Stimulated activated CD4-positive, alpha-beta T cell treated with anti-CD3 and anti-CD28 coated beads, Interleukin-4, amount 100 ng/mL, for 1 hour (primary cell): ENCODE data around the gene OSBPL3.
"Not testable (repeated sequence)": the region's sequence is repeated elsewhere in the genome, so short reads cannot be mapped to it uniquely, and the experiment has no call there.

Experiments used
- DNase-seq: peaks from one replicate; pipeline ENCODE4 v3.0.0-alpha.2; 2020

Gene OSBPL3

DNA sequence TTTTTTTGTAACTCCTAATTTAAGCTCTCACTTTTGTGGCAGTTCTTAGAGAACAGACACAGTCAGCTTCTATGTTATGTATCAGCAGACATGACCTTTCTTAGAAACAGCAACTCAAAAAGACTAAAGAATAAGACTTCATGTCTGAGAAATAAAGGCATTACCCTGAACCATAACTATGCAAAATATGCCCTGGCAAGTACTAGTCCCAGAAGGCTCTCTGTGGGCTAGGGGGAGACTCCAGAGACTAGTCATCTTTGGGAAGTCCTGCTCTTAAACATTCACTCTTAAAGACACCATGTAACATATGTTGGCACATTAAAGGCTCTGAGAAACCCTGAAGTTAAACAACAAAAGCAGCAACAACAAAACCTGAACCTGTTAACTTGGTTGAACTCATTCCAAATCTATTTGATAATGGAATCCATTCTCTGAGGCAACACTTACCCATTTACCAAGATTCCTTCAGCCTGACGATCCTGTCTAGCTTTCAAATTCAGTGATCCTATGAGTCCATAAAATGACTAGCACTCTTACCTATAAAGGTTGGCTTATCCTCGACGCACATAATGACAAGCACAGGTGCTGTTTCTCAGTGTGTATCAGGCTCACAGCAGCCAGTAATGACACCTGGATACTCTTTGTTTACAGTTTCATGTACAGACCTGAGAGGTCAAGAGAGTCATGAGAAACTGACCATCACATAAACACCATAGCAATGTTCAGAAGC is 62.3 kb downstream of the OSBPL3 start:
- no peak for DNase-seq

DNA sequence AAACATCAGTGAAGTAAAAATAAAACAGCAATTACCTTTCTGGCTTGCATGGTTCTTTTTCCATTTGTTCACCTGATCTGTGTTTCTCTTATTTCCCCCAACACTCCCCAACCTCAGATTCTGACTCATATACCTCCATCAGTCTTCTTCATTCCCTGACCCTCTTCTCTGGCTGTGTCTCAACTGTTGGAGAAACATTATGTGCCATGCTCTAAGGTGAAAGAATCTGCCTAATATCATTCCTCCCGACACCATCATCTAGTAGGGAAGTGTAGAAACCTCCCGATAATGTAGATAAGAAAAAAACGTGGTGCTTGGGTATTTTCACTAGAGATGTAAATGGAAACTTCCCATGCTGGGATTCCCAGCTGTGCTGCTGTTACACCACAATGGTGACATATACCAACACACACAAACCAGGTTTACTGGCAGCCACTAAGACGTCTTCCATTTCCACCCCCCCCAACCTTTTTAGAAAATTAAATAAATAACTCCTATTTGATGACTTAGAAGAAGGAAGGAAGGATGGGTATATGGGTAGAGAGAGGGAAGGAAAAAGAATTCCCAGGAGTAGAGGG is 63.4 kb downstream of the OSBPL3 start:
- no peak for DNase-seq

DNA sequence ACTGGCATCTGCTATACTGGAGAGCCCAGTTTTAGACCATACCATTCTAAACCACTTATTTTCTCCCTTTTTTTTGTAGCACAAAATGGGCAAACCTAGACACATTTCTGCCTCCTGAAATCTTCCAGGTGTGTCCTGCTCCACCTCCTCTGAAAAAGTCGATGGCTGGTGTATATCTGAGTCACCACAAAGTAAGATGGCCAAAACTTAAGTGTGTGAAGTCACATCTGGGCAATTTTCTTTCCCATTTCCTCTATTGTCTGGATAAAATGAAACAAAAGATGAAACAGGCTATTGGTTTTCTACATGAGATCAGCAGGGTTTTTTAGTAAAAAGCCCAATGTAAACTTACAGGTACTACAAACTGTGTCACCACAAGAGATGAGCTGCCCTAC is 65.5 kb downstream of the OSBPL3 start:
- no peak for DNase-seq

DNA sequence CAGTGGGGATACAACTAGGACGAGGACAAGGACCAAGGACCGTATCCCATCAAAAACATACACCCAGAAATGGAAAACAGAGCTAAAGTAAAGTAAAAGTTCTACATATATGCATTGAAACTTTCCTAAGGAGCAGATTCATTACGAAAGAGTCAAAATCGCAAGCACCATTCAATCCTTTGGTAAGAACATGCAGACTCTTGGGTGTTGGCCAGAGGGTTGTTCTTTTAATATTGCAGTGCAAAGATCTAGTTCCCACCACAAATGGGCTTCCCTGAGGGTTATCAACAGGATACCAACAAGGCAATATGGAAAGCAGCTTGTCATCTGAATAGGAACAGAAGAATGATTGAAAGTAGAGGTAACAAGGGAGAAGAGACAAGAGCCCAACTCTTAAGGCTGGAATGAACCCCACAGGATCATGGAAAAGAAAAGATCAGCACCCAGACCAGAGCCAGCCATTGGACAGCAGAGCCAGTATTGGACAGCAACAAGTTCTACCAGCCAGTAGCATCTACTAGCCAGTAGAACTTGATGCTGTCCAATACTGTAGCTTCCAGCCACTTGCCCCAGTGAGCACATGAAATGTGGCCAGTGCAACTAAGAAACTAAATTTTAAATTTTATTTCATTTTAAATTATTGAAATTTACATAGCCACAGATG is 66.0 kb downstream of the OSBPL3 start:
- no peak for DNase-seq

DNA sequence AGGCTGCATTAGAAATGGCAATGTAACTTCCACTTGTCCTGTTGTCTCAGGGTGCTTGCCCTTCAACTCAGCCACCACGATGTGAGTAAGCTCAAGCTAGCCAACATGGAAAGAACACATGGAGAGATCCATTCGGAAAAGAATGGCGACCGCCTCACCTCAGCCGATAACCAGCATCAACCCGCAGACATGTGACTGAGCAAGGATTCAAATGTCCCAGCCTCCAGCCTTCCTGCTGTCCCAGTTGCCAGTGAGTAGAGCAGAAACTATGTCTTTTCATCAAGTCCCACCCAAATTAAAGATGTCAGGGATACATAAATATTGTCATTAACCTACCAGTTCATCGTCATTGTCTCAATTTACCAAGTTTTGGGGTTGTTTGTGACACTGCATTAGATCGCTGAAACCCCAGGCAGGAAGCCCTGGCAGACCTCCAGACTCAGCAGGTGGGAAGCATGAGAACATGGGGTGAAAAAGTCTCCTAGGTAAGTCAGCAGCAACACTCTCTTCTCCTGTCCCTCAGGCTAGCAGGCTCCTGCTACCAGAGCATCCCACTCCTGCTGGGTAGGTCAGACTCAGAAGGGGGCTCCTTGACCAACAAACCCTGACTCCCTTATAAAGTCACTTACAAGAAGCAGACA is 67.0 kb downstream of the OSBPL3 start:
- DNase-seq: no peak

DNA sequence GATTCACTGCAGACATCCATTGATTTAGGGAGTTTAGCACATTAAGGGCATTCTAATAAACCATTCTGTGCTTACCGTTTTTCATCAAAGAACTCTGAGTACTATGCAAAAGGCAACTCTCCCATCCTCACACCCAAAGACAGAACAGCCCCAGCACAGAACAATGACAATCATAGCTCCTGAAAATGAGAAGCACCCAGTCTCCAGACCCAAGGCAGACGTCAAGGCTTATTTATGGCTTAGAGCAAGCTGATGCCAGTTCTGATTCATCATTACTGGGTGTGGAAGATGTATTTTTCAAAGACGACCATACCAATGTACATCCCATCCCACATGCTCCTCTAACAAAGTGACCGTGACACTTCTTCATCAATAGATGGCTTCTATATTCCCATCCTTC is 67.6 kb downstream of the OSBPL3 start:
- no peak for DNase-seq

DNA sequence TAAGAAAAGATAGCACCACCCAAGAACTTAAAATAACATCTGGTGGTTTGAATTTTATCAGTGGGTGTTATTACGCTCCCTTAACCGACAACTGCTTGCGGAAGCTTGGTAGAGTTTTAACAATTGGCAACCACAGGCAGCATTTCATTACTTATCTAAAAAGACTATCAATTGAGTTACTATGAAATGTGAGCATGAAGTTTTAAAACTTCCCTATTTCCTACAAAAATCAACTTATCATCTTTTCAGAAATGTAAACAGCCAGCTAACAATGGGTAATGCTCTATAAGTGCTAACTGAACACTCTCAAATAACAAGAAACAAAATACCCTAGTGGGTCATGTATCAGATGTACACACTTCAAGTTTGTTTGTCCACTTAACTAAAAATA is 68.8 kb downstream of the OSBPL3 start:
- DNase-seq: no peak

DNA sequence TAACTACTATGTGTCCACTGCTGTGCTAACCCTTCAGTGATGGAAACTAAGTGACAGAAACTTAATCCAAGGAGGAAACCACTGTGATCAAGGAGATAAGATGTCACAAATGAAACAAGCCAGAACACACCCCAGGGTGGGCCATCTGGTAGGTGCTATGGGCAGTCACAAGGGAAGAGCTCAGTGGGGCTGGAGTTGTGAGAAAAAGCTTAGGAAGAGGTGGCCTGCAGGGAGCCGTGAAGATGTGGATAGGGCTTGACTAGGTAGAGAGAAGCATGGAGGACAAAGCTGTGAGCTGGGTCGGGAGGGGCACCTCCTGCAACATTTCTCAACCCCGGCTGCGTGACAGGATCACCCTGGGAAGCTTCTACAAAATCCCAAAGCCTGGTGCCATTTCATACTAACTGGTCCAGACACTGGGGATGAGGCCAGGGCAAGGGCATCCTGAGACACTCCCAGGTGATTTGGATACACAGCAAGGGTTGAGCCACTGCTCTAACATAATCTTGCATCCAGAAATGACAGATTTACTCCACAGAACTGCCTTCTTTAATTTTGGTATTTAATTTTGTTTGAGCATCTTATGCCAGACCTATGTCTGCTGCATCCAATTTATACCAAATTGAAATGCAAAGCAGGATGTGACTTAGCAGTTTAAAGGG is 69.3 kb downstream of the OSBPL3 start:
- DNase-seq: no peak

DNA sequence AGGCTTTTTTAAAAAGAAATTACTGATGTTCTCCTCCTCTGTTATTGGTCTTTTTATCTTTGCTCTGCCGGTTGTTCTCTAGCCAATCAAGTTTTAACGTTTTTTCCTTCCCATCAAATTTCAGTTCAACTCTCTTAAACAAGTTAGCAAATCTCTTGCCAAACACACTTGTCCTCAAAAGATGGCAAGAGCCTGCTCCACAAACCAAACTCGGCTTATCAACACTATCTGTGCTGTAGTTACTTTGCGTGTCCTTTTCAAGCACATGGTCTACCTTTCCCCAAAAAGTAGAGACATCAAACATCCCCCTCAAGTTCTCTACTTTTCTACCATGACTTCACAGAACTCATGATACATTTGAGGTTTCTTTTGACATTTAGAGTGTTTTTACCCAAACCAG is 71.3 kb downstream of the OSBPL3 start:
- no peak for DNase-seq

DNA sequence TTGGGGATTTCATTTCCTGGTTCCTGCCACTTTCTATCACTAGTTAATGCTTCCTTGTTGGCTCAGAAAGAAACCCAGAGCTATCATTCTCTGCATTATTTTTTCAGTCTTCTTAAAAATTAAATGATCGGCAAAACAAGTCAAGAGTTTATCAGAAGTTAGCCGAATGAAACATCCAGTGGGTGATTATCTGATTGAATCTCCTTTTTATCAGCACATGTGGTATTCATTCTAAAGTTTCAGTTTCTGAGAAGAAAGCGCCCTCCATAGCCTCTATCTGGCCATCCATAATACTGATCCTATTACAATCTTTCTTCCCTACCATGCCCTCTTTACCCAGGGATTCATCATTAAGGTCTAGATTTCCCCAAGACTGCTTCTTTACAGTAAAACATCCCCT is 71.8 kb downstream of the OSBPL3 start:
- DNase-seq: no peak

DNA sequence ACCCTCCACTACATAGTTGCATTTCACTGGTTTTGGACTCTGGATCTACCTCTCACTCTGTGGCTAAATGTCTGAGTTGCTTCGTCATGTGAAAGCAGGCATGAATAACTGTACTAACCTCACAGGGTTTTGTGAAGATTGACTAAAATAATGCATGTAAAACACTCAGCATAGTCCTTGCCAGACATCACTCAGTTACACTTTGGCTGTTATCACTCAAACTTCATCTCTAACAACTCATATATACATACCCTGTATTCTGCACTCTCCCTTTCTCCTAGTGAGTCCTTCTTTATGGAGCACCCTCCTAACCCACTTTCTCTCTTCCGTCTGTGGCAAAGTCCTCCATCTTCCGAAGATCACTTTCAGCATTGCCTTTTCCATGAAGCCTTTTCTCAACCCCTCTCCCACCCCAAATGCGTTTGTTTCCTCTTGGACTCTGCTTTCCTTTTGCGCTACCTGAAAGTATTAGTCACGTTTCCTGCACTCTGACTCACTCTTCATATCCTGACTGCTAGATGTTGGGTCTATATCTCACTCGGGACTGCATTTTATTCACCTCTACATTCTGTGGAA is 72.6 kb downstream of the OSBPL3 start:
- no peak for DNase-seq

DNA sequence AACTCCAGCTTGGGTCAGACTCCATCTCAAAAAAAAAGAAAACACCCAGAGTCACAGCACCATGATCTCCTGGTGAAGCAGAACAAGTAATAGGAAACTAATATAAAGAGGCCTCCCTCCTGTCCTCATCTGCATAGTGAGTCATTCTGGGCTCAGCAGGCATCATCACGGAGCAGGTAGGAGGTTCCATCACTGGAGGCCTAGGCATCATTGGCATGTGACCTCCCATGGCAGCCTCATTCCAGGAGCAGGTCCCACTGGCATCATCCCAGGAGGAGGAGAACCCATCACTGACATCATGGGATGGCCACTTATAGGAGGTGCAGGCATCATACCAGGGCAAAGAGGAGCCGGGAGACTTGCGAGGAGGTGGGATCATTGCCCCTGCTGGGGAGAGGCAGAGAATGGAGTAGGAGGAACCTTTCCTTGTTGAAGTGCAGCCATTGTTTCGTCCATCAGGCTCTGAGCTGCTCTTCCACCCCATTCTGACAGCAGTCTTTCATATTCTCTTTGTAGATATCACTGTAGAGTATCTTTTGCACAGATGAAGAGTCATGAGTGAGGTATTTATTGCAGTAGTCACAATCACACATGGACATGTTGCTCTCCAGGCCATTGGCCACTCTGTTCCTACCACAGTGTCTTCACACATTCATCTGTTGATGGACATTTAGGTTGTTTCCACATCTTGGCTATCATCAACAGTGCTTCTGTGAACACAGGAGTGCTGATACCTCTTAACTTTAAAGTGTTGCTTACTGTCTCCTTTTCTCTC is 73.8 kb downstream of the OSBPL3 start:
- DNase-seq: no peak

DNA sequence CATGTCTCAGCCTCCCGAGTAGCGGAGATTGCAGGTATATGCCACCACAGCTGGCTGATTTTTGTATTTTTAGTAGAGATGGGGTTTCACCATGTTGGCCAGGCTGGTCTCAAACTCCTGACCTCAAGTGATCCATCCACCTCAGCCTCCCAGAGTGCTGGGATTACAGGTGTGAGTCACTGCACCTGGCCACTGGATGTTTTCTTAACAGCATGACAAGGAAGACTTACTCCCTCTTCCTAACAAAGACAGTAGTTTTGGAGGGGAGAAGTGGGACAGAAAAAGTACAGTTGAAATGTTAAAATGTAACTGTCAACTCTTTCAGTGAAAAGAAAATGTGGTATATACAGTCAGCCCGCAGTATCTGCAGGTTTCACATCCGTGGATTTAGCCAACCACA is 76.0 kb downstream of the OSBPL3 start:
- not testable (repeated sequence) for DNase-seq

DNA sequence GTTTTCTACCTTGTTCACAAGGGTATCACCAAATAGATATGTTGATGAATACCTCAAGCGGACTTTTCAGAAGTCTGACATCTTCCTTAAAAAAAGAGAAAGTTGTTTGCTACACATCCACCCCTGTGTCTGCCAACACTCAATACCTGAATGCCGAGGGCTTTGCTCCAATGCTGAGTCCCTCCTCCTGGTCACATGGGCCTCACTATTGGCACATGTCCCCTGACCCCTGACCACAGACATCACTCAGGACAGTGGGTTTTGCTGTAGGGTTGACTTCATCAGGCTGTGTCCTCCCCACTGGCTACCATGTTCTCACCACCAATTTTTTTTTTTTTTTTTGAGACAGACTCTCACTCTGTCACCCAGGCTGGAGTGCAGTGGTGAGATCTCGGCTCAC is 76.4 kb downstream of the OSBPL3 start:
- DNase-seq: no peak

DNA sequence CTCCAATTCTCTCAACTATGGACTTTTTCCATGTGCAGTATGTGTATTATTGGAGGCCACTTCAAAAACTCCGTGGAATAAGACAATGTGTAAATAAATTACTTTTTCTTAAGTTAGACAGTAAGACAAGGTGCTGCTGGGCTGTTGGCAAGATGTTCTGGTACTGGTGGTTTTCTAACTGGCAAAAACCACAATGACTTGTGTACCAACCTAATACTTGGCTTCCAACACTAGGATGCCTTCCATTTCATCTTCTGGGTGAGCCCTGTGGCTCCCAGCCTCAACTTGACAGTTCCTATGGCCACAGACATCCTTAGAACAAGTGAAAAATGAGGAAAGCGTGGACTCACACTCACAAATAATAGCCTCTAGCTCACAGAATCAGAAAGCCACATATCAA is 77.0 kb downstream of the OSBPL3 start:
- no peak for DNase-seq

DNA sequence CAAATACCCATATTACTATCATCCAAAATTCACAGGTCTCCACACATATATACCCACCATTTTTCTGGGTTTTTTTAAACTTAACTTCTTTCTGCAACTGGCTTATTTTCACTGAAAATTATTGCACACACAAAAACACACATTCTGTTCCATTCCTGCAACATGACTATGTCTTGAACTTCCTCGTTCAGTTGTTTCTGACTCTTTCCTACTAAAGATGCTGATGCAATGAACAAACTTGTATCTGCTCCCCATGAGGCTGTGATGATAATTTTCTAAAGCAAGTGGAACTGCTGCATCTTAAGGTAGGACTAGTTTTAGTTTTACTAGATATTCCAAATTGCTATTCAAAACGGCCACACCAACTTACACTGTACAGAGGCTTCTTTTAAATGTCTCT is 77.7 kb downstream of the OSBPL3 start:
- DNase-seq: no peak

DNA sequence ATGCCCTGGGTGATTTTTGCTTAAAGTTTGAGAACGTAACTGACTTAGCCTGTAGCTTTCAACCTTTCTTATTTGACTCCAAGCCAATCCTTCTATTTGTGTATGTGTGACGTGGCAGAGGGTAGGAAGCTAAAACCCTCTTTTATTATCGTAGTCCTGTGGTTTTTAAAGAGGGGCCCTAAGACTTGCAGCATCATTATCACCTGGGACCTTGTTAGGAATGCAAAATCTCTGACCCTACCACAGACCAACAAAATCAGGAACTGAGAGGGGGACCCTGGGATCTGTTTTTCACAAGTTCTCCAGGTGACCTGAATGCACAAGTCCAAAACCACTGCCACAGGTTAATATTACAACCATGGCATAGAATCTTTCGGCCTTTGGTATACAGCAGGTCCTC is 80.1 kb downstream of the OSBPL3 start:
- no peak for DNase-seq

DNA sequence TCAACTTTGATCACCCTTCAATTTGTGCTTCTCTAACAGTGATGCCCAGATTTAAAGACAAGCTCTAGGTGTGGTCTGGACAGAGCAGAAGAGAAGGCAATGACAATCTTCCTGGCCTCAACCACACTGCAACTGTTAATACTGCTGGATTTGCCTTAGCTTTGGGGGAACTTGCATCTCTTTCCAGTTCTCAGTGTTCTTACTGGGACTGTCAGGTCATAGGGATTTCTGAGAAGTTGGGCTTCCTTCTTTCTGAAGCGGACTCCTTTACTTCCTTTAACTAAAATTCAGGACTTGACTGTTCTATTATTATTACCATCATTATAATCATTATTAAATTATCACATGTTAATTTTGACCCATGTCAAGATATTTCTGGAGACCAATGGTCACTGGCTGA is 80.8 kb downstream of the OSBPL3 start:
- DNase-seq: no peak

DNA sequence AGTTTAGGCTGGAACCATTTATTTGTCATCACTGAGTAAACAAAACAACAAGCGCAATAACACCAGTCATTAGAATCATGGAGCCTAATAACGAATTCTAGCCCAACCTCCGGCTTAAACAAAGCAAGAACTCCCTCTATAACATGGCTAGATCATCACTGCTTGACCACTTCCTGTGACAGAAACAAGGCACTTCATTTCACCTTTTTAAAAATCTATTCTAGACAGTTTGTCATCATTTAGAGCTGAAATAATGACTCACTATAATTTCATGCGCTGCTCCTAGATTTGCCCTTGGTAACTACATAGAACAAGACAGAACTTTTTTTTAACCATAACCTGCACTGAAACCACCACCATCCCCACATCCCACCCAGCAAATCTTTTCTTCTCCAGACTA is 81.3 kb downstream of the OSBPL3 start:
- DNase-seq: no peak

DNA sequence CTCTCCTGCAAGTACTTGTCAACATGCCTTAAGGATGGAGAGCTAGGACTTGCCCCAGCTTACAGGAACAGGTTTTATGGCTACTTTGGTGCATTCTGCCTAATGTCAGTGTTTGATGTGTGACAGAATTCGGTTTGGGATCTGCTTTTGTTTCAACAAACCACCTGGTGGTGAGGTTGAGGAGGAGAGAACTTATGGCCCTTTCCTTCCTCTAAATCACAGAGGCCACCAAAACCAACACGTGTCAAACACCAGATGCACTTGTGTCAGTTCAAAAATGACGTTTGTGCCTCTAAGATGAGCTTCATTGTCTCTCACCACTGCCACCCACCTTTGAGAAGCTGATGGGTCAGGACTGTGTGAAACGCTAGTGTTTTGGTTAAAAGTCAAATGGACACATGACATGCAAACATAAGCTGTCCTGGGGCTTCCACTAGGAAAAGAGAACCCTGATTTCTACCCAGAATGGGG is 83.9 kb downstream of the OSBPL3 start:
- no peak for DNase-seq

DNA sequence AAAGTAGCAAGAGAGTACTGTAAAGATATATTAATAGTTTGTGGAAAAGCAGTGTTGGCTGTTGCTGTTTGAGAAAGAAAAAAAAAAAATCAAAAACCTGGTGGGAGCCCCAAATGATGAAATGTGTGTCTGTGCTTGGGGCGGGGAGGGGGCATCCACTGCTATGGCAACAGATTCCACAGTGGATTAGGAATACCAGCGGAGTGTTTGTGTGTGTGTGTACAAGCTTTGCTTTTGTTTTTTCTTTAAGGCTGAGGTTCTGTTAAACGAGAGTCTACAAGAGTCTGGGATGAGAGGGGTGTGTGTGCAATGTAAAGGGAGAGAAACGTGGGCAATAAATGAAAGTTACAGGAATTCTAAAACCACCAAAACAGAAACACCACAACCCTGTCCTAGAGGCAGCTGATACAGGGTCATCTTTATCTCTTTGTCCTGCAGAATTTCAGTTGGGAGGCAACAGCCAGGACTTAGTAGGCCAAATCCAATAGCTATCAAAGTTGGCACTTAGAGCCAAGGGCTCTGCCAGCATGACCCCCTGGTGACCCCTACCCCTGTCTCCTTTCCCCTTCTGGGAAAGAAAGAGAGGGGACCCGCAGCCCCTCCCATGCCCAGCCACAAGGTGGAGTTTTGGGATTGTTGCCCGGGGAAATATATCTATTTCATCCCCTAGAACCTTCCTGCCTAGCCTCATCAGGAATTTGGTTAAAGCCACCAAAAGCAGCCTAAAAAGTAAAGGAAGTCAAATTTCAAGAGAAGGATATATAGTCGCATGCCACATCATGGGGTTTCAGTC is 85.4 kb downstream of the OSBPL3 start:
- DNase-seq: no peak
